Spleen (tissue), 11 donors: Measurements from ENCODE around the gene STK17A. TPM values are rescaled to one million over a fixed set of nuclear protein-coding genes. Genes with fewer than 3 reads are reported as not detected.

Experiments used
- DNase-seq: peaks from one replicate; pipeline ENCODE4 v3.0.0-alpha.2; 2020
- H3K27ac ChIP-seq, 8 donors: fragments of 200-600 bp; sonication (generic) in 7 of 8; 1 replicate in 4 of 8; 2 replicates in 4 of 8; pipeline versions ENCODE4 v1.5.0 to v1.8.0; 2016 to 2021; ENCODE audit warnings: inconsistent platforms in 4 of 8, mild to moderate bottlenecking in 4 of 8, moderate library complexity in 1 of 8
- H3K27me3 ChIP-seq, 7 donors: fragments of 200-600 bp; sonication (generic) in 6 of 7; replicated peaks in 1 of 7; 1 replicate in 4 of 7; 2 replicates in 3 of 7; pipeline versions ENCODE4 v1.5.0 to v1.8.0; 2016 to 2021; ENCODE audit warnings: inconsistent platforms in 3 of 7, mild to moderate bottlenecking in 1 of 7
- H3K36me3 ChIP-seq, 6 donors: fragments of 200-600 bp; sonication (generic) in 5 of 6; 1 replicate in 4 of 6; 2 replicates in 2 of 6; pipeline versions ENCODE4 v1.5.0 to v1.8.0; 2016 to 2021; ENCODE audit warnings: inconsistent platforms in 2 of 6
- H3K4me1 ChIP-seq, 6 donors: fragments of 200-600 bp; sonication (generic) in 5 of 6; 1 replicate in 3 of 6; 2 replicates in 3 of 6; pipeline versions ENCODE4 v1.5.0 to v1.8.0; 2016 to 2021; ENCODE audit warnings: inconsistent platforms in 3 of 6
- H3K4me3 ChIP-seq, 8 donors: fragments of 200-600 bp; sonication (generic) in 7 of 8; 1 replicate in 4 of 8; 2 replicates in 4 of 8; pipeline versions ENCODE4 v1.5.0 to v1.8.0; 2016 to 2021; ENCODE audit warnings: inconsistent platforms in 4 of 8, mild to moderate bottlenecking in 4 of 8, moderate library complexity in 2 of 8
- H3K9me3 ChIP-seq, 8 donors: fragments of 200-600 bp; sonication (generic) in 7 of 8; 1 replicate in 4 of 8; 2 replicates in 4 of 8; pipeline versions ENCODE4 v1.5.0 to v1.8.0; 2016 to 2021; ENCODE audit warnings: inconsistent platforms in 4 of 8
- POLR2A ChIP-seq, 3 donors: fragments of 450-650 bp; IDR thresholded peaks; one replicate each; pipeline ENCODE4 v1.5.1; 2017; ENCODE audit warnings: antibody characterized with exemption in 3 of 3, mild to moderate bottlenecking in 1 of 3
- POLR2AphosphoS5 ChIP-seq, 3 donors: sonication (generic); formaldehyde crosslinking; IDR thresholded peaks; one replicate each; pipeline ENCODE4 v1.5.1; 2017; ENCODE audit warnings: antibody characterized with exemption in 3 of 3
- WGBS, 5 donors: extraction: QIAGEN DNeasy Blood & Tissue Kit in 3 of 5; methylation state at CpG; one replicate each; pipeline versions ENCODE4 v1.1.5 to v1.1.7; 2013 to 2018; 5-methylcytosine and 5-hydroxymethylcytosine counted together
- intact Hi-C: fragments of 100-400 bp; cut with DNase I; formaldehyde crosslinking; loops from one replicate; pipeline ENCODE4 v1.15.0; 2023; ENCODE audit warnings: low total_unique reads
- polyA plus RNA-seq, 3 donors: library from polyadenylated mRNA; stranded (reverse); fragments of 200-250 nt; gene quantifications; one replicate each; pipeline ENCODE4 v1.2.1, GENCODE V29; 2013
- total RNA-seq, 7 donors: library from RNA; depleted of rRNA in 3 of 7; stranded (reverse); fragments of >200 nt in 3 of 7; fragmentation: NEBNext Ultra II Directional in 4 of 7; extraction: Animal tissue kit (Norgen Biotek cat#: 25700) in 4 of 7; gene quantifications; one replicate each; pipeline versions ENCODE4 v1.1.0 to v1.2.1, GENCODE V29; 2016 to 2021
- TF ChIP-seq, protein P1 (sequence below), 11 experiments: fragments of 200-600 bp in 7 of 11; fragments of 450-650 bp in 4 of 11; sonication (generic) in 4 of 11; IDR thresholded peaks in 8 of 11; conservative IDR thresholded peaks in 3 of 11; 1 replicate in 7 of 11; 2 replicates in 4 of 11; pipeline versions ENCODE4 v1.4.0 to v1.8.0; 2016 to 2021; ENCODE audit warnings: antibody characterized with exemption in 11 of 11, inconsistent platforms in 4 of 11, mild to moderate bottlenecking in 1 of 11
- donor health status: healthy with polysubstance abuse.
- donor health status: DM: no; HTN: no; CAD: no; lungs with moderate emphysema.
- donor health status: DM: no; HTN: no; CAD: no.
- donor health status: Bipolar disorder and iron deficiency.
- donor health status: healthy.
- donor health status: DM: no; HTN: no; CAD: no.
- donor health status: DM: yes; HTN: yes; CAD: no.

Gene STK17A
- total and polyA plus RNA-seq, 10 donors, result 33.4 to 70.1 (median 53.4) TPM

DNA sequence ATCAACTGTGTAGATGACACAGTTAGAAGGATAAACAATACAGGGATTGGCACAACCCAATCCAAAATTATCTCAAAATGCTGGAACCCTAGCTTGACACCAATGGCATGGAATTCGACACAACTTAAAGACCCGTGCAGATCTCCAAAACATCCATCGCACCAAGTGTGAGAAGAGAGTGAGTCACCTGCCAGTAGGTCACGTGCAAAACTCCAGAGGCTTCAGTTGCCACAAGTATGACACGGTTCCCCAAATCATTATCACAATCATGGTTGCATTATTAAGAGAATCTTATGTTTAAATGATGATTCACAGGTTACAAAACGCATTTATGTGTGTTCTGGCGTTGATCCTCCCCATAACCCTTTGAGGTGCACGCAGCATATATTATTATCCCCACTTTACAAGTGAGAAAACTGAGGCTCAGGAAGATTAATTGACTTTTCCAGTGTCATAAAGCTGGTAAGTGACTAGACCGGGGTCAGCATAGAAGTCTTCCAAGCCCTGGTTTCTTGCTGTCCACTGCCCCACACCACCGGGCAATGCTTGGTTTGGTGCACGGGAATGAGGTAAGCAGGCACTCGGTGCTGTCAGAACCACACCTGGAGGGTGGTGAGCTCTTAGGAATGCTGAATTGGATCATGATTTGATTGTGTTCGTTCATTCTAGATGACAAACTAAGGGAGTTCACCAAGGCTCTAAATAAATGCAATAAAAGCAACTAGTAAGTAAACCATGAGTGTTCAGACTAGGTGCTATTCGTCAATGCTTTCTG lies 23.6 kb upstream of the STK17A start:
- intact Hi-C loops, result no loop called here
- Histone ChIP-seq H3K9me3 (no peaks in the 10 kb centered on the region), H3K27me3 (peaks cover 0 to 21% (median 0%) of the 10 kb centered on the region in 7 donors), H3K36me3 (no peaks in the 10 kb centered on the region), H3K4me1 (no peaks in the 10 kb centered on the region), H3K27ac (no peak overlapping the region), H3K4me3 (no peak overlapping the region)
- TF ChIP-seq POLR2A (IDR thresholded peaks at IDR 0.05) (no peak), POLR2AphosphoS5 (IDR thresholded peaks at IDR 0.05) (no peak)
- TF ChIP-seq, protein P1, sequence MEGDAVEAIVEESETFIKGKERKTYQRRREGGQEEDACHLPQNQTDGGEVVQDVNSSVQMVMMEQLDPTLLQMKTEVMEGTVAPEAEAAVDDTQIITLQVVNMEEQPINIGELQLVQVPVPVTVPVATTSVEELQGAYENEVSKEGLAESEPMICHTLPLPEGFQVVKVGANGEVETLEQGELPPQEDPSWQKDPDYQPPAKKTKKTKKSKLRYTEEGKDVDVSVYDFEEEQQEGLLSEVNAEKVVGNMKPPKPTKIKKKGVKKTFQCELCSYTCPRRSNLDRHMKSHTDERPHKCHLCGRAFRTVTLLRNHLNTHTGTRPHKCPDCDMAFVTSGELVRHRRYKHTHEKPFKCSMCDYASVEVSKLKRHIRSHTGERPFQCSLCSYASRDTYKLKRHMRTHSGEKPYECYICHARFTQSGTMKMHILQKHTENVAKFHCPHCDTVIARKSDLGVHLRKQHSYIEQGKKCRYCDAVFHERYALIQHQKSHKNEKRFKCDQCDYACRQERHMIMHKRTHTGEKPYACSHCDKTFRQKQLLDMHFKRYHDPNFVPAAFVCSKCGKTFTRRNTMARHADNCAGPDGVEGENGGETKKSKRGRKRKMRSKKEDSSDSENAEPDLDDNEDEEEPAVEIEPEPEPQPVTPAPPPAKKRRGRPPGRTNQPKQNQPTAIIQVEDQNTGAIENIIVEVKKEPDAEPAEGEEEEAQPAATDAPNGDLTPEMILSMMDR (IDR thresholded peaks at IDR 0.05 in 8 of 11, conservative IDR thresholded peaks at IDR 0.05 in 3 of 11), result no peak
- no peak for DNase-seq
- WGBS, 5 donors, result 89 to 96% (median 93%) methylated on average over 14 of the region's 14 CpGs

DNA sequence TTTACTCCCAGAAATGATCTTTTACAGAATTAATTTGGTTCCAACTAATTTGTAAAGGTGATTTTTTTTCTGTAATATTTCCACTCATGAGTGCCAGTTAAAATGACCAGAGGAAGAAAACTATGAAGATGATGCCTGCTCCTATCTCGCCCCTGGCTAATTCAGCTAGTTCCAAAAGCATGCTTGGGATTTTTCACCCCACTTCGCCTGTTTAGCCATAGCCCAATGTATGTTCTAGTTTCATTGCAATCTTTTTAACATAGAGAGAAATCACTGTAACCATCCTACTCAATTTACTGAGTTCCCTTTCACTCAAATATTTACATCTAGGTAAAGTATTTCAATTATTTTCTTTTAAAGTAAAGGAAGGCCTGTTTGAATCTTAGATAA lies 23.0 kb upstream of the STK17A start:
- intact Hi-C loops, result no loop called here
- 89 to 97% (median 92%) methylated on average over 2 of the region's 2 CpGs for WGBS, 5 donors
- Histone ChIP-seq H3K27me3 (peaks cover 0 to 21% (median 0%) of the 10 kb centered on the region in 7 donors), H3K36me3 (no peaks in the 10 kb centered on the region), H3K4me1 (no peaks in the 10 kb centered on the region), H3K4me3 (no peak overlapping the region), H3K9me3 (no peaks in the 10 kb centered on the region), H3K27ac (no peak overlapping the region)
- TF ChIP-seq POLR2A (IDR thresholded peaks at IDR 0.05), result no peak
- TF ChIP-seq POLR2AphosphoS5 (IDR thresholded peaks at IDR 0.05), result no peak
- no peak for DNase-seq

DNA sequence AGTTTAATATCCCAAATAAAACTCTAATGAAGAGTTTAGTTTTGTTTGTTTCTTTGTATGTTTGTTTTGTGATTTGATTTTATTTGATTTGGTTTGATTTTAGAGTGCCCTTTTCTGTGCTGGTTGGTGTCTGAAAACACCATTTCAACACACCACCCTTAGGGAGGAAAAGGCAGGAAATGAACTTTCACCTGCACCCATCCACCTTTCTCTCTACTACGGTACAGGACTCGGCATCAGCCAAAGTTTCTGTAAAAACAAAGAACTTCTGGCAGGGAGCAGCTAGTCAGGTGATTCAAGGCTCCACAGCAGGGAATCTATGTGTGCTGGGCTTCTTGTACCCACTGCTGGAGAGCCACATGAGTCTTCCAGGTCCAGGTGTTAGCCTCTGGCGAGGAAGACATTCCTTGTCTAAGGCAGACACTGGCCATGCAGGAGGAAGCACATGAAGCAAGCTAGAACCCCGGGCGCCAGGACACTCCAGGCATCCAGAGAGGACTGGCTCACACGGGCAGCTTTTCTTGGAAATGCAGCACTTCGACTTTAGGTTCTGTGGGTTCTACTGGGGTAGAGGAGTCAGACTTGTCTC lies 22.1 kb upstream of the STK17A start:
- Histone ChIP-seq H3K27ac (no peak overlapping the region), H3K36me3 (no peaks in the 10 kb centered on the region), H3K4me1 (no peaks in the 10 kb centered on the region), H3K9me3 (no peaks in the 10 kb centered on the region), H3K4me3 (no peak overlapping the region), H3K27me3 (peaks cover 0 to 21% (median 0%) of the 10 kb centered on the region in 7 donors)
- WGBS, 5 donors, result 83 to 93% (median 89%) methylated on average over 7 of the region's 7 CpGs
- no peak for TF ChIP-seq POLR2A (IDR thresholded peaks at IDR 0.05)
- TF ChIP-seq, protein P1 (IDR thresholded peaks at IDR 0.05 in 8 of 11, conservative IDR thresholded peaks at IDR 0.05 in 3 of 11), result no peak
- no peak for TF ChIP-seq POLR2AphosphoS5 (IDR thresholded peaks at IDR 0.05)
- no peak for DNase-seq
- intact Hi-C loops, result no loop called here

DNA sequence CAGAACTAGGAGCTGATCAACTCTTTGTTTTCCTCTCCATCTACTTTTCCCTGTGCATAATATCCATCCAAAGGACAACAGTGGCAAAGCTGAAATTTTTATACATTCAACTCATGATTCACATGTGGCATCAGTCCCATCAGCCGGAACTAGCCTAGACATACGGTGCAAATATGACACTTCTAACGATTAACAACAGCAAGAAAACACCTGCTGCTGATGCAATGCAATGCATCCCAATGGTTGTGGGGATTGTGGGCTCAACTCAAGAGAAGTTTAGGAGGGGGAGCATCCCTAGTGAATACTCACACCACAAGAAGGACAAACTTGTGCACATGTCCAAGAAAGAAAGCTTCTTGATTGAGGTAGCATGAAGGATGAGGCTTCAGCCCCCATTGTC lies 20.5 kb upstream of the STK17A start:
- Histone ChIP-seq H3K4me1 (no peaks in the 10 kb centered on the region), H3K27me3 (peaks cover 0 to 14% (median 0%) of the 10 kb centered on the region in 7 donors), H3K9me3 (no peaks in the 10 kb centered on the region), H3K27ac (no peak overlapping the region), H3K36me3 (no peaks in the 10 kb centered on the region), H3K4me3 (no peak overlapping the region)
- no peak for TF ChIP-seq POLR2AphosphoS5 (IDR thresholded peaks at IDR 0.05)
- intact Hi-C loops, result no loop called here
- 88 to 95% (median 92%) methylated on average over 3 of the region's 3 CpGs for WGBS, 5 donors
- DNase-seq, result no peak

DNA sequence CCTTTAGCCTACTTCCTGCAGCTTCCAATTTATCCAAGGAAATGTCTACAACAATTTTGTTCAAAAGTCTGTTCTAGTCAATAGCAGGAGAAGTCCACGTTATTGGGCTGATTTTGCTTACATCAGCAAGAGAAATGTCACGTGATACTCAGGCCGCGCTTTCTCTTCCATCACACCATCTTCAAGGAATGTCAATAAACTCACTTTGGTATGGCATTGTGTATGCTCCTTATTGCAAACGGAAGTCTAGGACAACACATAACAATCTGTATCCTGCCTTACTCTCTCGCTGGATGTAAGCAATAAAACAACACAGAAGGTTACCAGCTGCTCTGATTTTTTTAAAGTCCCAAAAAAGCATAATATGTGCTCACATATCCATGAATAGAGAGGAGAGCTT lies 17.1 kb upstream of the STK17A start:
- H3K27me3 ChIP-seq, result peaks cover 0 to 14% (median 0%) of the 10 kb centered on the region in 7 donors
- intact Hi-C loops, result no loop called here
- no peak for DNase-seq
- H3K4me1 ChIP-seq, result no peaks in the 10 kb centered on the region
- 48 to 75% (median 61%) methylated on average over 6 of the region's 6 CpGs for WGBS, 5 donors
- no peak overlapping the region for H3K4me3 ChIP-seq
- no peaks in the 10 kb centered on the region for H3K9me3 ChIP-seq
- H3K27ac ChIP-seq, result no peak overlapping the region
- H3K36me3 ChIP-seq, result no peaks in the 10 kb centered on the region
- TF ChIP-seq, protein P1 (IDR thresholded peaks at IDR 0.05 in 8 of 11, conservative IDR thresholded peaks at IDR 0.05 in 3 of 11), result no peak
- no peak for TF ChIP-seq POLR2A (IDR thresholded peaks at IDR 0.05)
- TF ChIP-seq POLR2AphosphoS5 (IDR thresholded peaks at IDR 0.05), result no peak
